ENCODE results near the gene FBLN5. TPM values are rescaled to one million over a fixed set of nuclear protein-coding genes. Genes with fewer than 3 reads are reported as not detected.

FBLN5 gene
- total RNA-seq, result 100 to 1,000 TPM in 1 of 4 donors, 10 to 100 TPM in 3; 26.3 to 128 (median 44.5) TPM

GRCh38 chr14:91947475-91948184, at the start of gene FBLN5:
Gene FBLN5, minus strand, starts transcription at chr14:91947694. Its CDS starts 465 bp downstream, at chr14:91947229.
- TF ChIP-seq POLR2A (IDR thresholded peaks at IDR 0.05), result no peak
- TF ChIP-seq, protein P1, sequence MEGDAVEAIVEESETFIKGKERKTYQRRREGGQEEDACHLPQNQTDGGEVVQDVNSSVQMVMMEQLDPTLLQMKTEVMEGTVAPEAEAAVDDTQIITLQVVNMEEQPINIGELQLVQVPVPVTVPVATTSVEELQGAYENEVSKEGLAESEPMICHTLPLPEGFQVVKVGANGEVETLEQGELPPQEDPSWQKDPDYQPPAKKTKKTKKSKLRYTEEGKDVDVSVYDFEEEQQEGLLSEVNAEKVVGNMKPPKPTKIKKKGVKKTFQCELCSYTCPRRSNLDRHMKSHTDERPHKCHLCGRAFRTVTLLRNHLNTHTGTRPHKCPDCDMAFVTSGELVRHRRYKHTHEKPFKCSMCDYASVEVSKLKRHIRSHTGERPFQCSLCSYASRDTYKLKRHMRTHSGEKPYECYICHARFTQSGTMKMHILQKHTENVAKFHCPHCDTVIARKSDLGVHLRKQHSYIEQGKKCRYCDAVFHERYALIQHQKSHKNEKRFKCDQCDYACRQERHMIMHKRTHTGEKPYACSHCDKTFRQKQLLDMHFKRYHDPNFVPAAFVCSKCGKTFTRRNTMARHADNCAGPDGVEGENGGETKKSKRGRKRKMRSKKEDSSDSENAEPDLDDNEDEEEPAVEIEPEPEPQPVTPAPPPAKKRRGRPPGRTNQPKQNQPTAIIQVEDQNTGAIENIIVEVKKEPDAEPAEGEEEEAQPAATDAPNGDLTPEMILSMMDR (IDR thresholded peaks at IDR 0.05), result no peak
- intact Hi-C loops (cut with DNase I; ENCODE audit: low total_unique reads), result no loop called here
- WGBS, 2 donors, result 2 to 6% methylated on average over 19 to 32 of the region's 54 CpGs
- H3K4me3 ChIP-seq (ENCODE audit: low read depth, poor library complexity, severe bottlenecking), result peak within 1 kb of the TSS; percentile 45
- peak; percentile 59 to 94 for DNase-seq (ENCODE audit: low spot score in 2 of 2)

- H3K4me3 ChIP-seq (ENCODE audit: low read depth, poor library complexity, severe bottlenecking), result no peak overlapping the region
- no peak for TF ChIP-seq POLR2A (IDR thresholded peaks at IDR 0.05)
- TF ChIP-seq, protein P1 (IDR thresholded peaks at IDR 0.05), result no peak
- no peak for DNase-seq (ENCODE audit: low spot score in 2 of 2)
- intact Hi-C loops (cut with DNase I; ENCODE audit: low total_unique reads), result no loop called here
- WGBS, 2 donors, result 23 to 26% methylated on average over 2 of the region's 2 CpGs
These were observed 49.5 kb upstream of the FBLN5 start for GRCh38 chr14:91996948-91997371.

DNA sequence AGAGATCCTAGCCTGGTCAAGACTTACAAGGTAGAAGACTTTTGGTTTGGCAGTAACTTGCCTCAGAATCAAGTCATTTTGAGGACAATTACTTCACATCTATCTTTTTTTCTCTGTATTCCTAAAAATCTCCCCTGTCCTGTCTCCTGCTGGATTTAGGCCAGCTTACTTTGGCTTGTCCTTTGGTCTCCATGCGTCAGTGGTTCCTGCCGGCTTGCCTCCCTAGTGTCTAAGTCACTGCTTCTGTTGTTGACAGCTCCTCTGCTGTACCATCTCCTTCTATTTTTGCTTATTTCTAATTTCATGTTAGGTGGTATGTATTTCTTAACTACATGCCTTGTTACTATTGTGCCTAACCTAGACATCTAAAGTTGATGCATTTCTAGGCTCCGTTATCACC, 39.7 kb upstream of the FBLN5 start:
- no peak for DNase-seq (ENCODE audit: low spot score in 2 of 2)
- no peak overlapping the region for H3K4me3 ChIP-seq (ENCODE audit: low read depth, poor library complexity, severe bottlenecking)
- WGBS, 2 donors, result 81 to 90% methylated on average over 3 of the region's 3 CpGs
- intact Hi-C loops (cut with DNase I; ENCODE audit: low total_unique reads), result no loop called here
- TF ChIP-seq, protein P1 (IDR thresholded peaks at IDR 0.05), result no peak
- no peak for TF ChIP-seq POLR2A (IDR thresholded peaks at IDR 0.05)

DNA sequence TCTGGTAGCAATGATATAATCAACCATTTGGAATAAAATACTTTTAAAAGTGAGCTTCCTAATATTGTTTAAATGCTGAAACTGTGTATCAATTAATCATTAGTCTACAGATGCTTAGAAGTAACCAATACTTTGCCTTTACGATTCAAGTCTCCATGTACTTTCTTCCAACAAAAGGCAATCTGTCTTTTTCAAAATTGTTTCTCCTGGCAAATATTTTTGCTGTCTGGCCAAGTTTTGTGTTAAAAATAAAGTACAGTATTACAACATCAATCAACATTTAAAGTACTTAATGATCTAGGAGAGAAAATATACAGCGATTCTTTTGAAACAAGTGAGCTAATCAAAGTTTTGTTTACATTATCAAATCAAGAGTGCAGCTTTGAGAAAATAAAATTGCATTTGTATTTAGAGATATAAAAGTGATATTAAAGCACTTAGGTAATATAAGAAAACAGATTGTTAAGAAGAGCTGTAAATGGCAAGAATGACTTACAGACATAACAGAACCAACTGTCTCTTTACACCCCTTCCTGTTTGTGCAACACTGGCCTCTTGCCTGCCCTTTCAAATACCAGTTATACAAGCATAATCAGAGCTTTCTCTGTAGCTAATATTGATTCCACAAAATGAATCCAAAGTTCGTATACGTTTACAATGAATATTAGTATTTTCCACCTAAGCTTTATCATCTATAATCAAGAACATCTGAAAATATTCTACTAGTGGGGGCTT, 38.2 kb upstream of the FBLN5 start:
- intact Hi-C loops (cut with DNase I; ENCODE audit: low total_unique reads), result no loop called here
- WGBS, 2 donors, result 43 to 60% methylated on average over 4 of the region's 4 CpGs
- DNase-seq (ENCODE audit: low spot score in 2 of 2), result peak in 1 of 2 donors; percentile 41
- TF ChIP-seq, protein P1 (IDR thresholded peaks at IDR 0.05), result no peak
- no peak for TF ChIP-seq POLR2A (IDR thresholded peaks at IDR 0.05)
- H3K4me3 ChIP-seq (ENCODE audit: low read depth, poor library complexity, severe bottlenecking), result no peak overlapping the region

DNA sequence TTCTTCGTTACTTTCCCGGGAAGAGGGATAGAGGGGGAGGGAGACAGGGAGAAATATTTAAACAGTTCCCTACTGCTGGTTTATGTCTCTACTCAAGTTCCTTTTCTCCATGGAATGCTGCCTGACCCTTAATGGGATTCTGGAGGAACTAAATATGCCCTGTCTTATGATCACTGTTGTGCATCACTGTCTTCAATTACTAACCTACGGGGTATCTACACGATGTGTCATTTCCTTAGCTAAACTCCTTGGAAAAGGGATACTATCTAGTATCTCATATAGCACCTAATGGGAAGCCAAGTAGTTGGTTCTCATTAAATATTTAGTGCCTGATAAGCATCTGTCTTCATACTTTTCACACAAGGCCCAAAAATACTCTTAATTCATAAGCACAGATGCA, 37.5 kb upstream of the FBLN5 start:
- intact Hi-C loops (cut with DNase I; ENCODE audit: low total_unique reads), result no loop called here
- no peak overlapping the region for H3K4me3 ChIP-seq (ENCODE audit: low read depth, poor library complexity, severe bottlenecking)
- 74 to 79% methylated on average over 4 of the region's 4 CpGs for WGBS, 2 donors
- TF ChIP-seq, protein P1 (IDR thresholded peaks at IDR 0.05), result no peak
- TF ChIP-seq POLR2A (IDR thresholded peaks at IDR 0.05), result no peak
- DNase-seq (ENCODE audit: low spot score in 2 of 2), result no peak
